Measurements from ENCODE around the gene PCK2. TPM values are rescaled to one million over a fixed set of nuclear protein-coding genes. Genes with fewer than 3 reads are reported as not detected.

PCK2 gene
- total and polyA plus RNA-seq, 2 of the 13 experiments (the other 11 are each of a cell fraction or from before 2014, with no cell fraction given) = 129 to 272 TPM

- TF ChIP-seq, protein P1, sequence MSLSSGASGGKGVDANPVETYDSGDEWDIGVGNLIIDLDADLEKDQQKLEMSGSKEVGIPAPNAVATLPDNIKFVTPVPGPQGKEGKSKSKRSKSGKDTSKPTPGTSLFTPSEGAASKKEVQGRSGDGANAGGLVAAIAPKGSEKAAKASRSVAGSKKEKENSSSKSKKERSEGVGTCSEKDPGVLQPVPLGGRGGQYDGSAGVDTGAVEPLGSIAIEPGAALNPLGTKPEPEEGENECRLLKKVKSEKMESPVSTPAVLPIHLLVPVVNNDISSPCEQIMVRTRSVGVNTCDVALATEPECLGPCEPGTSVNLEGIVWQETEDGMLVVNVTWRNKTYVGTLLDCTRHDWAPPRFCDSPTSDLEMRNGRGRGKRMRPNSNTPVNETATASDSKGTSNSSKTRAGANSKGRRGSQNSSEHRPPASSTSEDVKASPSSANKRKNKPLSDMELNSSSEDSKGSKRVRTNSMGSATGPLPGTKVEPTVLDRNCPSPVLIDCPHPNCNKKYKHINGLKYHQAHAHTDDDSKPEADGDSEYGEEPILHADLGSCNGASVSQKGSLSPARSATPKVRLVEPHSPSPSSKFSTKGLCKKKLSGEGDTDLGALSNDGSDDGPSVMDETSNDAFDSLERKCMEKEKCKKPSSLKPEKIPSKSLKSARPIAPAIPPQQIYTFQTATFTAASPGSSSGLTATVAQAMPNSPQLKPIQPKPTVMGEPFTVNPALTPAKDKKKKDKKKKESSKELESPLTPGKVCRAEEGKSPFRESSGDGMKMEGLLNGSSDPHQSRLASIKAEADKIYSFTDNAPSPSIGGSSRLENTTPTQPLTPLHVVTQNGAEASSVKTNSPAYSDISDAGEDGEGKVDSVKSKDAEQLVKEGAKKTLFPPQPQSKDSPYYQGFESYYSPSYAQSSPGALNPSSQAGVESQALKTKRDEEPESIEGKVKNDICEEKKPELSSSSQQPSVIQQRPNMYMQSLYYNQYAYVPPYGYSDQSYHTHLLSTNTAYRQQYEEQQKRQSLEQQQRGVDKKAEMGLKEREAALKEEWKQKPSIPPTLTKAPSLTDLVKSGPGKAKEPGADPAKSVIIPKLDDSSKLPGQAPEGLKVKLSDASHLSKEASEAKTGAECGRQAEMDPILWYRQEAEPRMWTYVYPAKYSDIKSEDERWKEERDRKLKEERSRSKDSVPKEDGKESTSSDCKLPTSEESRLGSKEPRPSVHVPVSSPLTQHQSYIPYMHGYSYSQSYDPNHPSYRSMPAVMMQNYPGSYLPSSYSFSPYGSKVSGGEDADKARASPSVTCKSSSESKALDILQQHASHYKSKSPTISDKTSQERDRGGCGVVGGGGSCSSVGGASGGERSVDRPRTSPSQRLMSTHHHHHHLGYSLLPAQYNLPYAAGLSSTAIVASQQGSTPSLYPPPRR (CRISPR knock-in tag; IDR thresholded peaks at IDR 0.05; ENCODE audit: borderline replicate concordance) = peak; percentile 80
- TF ChIP-seq, protein P2, sequence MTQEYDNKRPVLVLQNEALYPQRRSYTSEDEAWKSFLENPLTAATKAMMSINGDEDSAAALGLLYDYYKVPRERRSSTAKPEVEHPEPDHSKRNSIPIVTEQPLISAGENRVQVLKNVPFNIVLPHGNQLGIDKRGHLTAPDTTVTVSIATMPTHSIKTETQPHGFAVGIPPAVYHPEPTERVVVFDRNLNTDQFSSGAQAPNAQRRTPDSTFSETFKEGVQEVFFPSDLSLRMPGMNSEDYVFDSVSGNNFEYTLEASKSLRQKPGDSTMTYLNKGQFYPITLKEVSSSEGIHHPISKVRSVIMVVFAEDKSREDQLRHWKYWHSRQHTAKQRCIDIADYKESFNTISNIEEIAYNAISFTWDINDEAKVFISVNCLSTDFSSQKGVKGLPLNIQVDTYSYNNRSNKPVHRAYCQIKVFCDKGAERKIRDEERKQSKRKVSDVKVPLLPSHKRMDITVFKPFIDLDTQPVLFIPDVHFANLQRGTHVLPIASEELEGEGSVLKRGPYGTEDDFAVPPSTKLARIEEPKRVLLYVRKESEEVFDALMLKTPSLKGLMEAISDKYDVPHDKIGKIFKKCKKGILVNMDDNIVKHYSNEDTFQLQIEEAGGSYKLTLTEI (CRISPR knock-in tag; conservative IDR thresholded peaks at IDR 0.05) = no peak
- TF ChIP-seq SNAI1 (CRISPR knock-in tag; IDR thresholded peaks at IDR 0.05; ENCODE audit: borderline replicate concordance) = peak; percentile 91
- peak; percentile 93 for TF ChIP-seq SP5 (CRISPR knock-in tag; IDR thresholded peaks at IDR 0.05; ENCODE audit: borderline replicate concordance, low read depth)
- TF ChIP-seq ZFP36 (IDR thresholded peaks at IDR 0.05; ENCODE audit: borderline replicate concordance, low read depth, low read length, partially characterized antibody) = no peak
- TF ChIP-seq, protein P3, sequence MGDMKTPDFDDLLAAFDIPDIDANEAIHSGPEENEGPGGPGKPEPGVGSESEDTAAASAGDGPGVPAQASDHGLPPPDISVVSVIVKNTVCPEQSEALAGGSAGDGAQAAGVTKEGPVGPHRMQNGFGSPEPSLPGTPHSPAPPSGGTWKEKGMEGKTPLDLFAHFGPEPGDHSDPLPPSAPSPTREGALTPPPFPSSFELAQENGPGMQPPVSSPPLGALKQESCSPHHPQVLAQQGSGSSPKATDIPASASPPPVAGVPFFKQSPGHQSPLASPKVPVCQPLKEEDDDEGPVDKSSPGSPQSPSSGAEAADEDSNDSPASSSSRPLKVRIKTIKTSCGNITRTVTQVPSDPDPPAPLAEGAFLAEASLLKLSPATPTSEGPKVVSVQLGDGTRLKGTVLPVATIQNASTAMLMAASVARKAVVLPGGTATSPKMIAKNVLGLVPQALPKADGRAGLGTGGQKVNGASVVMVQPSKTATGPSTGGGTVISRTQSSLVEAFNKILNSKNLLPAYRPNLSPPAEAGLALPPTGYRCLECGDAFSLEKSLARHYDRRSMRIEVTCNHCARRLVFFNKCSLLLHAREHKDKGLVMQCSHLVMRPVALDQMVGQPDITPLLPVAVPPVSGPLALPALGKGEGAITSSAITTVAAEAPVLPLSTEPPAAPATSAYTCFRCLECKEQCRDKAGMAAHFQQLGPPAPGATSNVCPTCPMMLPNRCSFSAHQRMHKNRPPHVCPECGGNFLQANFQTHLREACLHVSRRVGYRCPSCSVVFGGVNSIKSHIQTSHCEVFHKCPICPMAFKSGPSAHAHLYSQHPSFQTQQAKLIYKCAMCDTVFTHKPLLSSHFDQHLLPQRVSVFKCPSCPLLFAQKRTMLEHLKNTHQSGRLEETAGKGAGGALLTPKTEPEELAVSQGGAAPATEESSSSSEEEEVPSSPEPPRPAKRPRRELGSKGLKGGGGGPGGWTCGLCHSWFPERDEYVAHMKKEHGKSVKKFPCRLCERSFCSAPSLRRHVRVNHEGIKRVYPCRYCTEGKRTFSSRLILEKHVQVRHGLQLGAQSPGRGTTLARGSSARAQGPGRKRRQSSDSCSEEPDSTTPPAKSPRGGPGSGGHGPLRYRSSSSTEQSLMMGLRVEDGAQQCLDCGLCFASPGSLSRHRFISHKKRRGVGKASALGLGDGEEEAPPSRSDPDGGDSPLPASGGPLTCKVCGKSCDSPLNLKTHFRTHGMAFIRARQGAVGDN (CRISPR knock-in tag; IDR thresholded peaks at IDR 0.05) = peak; percentile 97
- no peak for TF ChIP-seq HOXA9 (CRISPR knock-in tag; IDR thresholded peaks at IDR 0.05; ENCODE audit: borderline replicate concordance)
- TF ChIP-seq ZNF883 (CRISPR knock-in tag; IDR thresholded peaks at IDR 0.05; ENCODE audit: not compliant biosample characterization) = peak; percentile 91
- TF ChIP-seq KLF16 (CRISPR knock-in tag; IDR thresholded peaks at IDR 0.05) = peak in 1 of 2 experiments; percentile 98; a peak in 2 of 4 replicates
- TF ChIP-seq ZNF556 (CRISPR knock-in tag; IDR thresholded peaks at IDR 0.05; ENCODE audit: borderline replicate concordance) = peak; percentile 71
- TF ChIP-seq AFF4 (CRISPR knock-in tag; IDR thresholded peaks at IDR 0.05) = no peak
- no peak; the same call in 1 of the 2 replicates for TF ChIP-seq ATAD3A (CRISPR knock-in tag; IDR thresholded peaks at IDR 0.05)
- no peak for TF ChIP-seq ARNT (IDR thresholded peaks at IDR 0.05)
Observed at GRCh38 chr14:24141097-24141880, 47.2 kb downstream of the PCK2 start, which contains the start of gene EMC9 (continued).
